ENCODE results near the gene CHD2. TPM values are rescaled to one million over a fixed set of nuclear protein-coding genes. Genes with fewer than 3 reads are reported as not detected.

Gene CHD2
- total and polyA plus RNA-seq, 4 donors: 13.9 to 90.2 (median 49.4) TPM

DNA sequence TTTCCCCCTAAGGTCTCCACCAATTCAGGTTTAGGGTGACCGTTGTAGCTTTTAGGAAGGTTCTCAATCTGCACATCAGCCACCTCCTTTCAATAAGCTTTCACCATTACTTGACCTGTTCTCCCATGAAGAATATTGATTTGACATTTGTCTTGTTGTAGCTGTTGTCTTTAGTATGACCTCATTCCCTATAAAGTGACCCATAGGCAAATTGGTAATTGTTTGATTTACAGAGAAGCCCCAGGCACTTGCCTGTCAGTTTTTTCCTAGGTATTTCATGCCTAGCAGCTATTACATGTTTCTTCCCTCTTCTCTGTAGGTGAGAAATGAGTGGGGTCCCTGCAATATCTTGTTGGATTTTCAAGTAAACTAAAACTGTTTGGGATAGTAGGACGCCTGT lies 36.0 kb downstream of the CHD2 start:
- 98% methylated on average over 2 of the region's 2 CpGs for WGBS
- no peak overlapping the region for H3K27ac ChIP-seq (ENCODE audit: low read depth in 1 of 2, low read length in 2 of 2)

DNA sequence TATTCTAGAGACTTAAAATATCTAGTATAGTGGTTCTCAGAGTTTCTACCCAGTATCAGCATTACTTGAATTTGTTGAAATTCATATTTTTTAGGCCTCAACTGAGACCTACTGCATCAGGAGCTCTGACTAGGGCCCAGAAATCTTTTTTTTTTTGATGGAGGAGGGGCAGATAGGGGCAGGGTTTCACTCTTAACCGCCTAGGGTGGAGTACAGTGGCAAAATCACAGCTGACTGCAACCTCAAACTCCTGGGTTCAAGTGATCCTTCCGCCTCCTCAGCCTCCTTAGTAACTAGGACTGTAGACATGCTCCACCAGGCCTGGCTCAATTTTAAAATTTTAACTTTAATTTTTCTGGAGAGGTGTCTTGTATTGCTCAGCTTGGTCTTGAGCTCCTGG lies 36.6 kb downstream of the CHD2 start:
- Histone ChIP-seq H3K4me3 (ENCODE audit: low read depth in 1 of 3, low read length in 3 of 3) (no peak overlapping the region), H3K9ac (ENCODE audit: low read depth in 1 of 2, low read length in 2 of 2) (no peak overlapping the region), H3K9me3 (ENCODE audit: control insufficient read depth in 4 of 4, low read length in 3 of 4) (no peaks in the 10 kb centered on the region), H3K27me3 (ENCODE audit: control insufficient read depth in 4 of 4, insufficient read depth in 4 of 4, low read length in 3 of 4) (no peaks in the 10 kb centered on the region), H3K36me3 (ENCODE audit: control insufficient read depth in 4 of 4, insufficient read depth in 3 of 4, low read depth in 1 of 4, low read length in 3 of 4) (peaks cover 13 to 65% (median 51%) of the 10 kb centered on the region in 4 donors), H3K27ac (ENCODE audit: low read depth in 1 of 2, low read length in 2 of 2) (no peak overlapping the region), H3K4me1 (ENCODE audit: control insufficient read depth in 4 of 4, insufficient read depth in 4 of 4, low read length in 3 of 4) (peaks cover 0 to 7% (median 3%) of the 10 kb centered on the region in 4 donors)
- WGBS: 95% methylated on average over 2 of the region's 2 CpGs
- no peak for DNase-seq (ENCODE audit: low spot score)
- TF ChIP-seq HNF4A (conservative IDR thresholded peaks at IDR 0.05): no peak
- no peak for TF ChIP-seq JUND (IDR thresholded peaks at IDR 0.05)
- no peak for TF ChIP-seq ZBTB33 (IDR thresholded peaks at IDR 0.05)
- no peak for TF ChIP-seq HNF4G (IDR thresholded peaks at IDR 0.05)
- TF ChIP-seq TAF1 (conservative IDR thresholded peaks at IDR 0.05): no peak
- TF ChIP-seq RXRA (IDR thresholded peaks at IDR 0.05): no peak
- TF ChIP-seq NR2F2 (IDR thresholded peaks at IDR 0.05): no peak
- TF ChIP-seq, protein P1, sequence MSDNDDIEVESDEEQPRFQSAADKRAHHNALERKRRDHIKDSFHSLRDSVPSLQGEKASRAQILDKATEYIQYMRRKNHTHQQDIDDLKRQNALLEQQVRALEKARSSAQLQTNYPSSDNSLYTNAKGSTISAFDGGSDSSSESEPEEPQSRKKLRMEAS (IDR thresholded peaks at IDR 0.05): no peak
- TF ChIP-seq, protein P2, sequence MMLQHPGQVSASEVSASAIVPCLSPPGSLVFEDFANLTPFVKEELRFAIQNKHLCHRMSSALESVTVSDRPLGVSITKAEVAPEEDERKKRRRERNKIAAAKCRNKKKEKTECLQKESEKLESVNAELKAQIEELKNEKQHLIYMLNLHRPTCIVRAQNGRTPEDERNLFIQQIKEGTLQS (IDR thresholded peaks at IDR 0.05): no peak
- no peak for TF ChIP-seq YY1 (IDR thresholded peaks at IDR 0.05)
- TF ChIP-seq SP1 (IDR thresholded peaks at IDR 0.05): no peak

More for the DNA sequence above, 36.0 kb downstream of the CHD2 start:
- Histone ChIP-seq H3K4me1 (ENCODE audit: control insufficient read depth in 4 of 4, insufficient read depth in 4 of 4, low read length in 3 of 4) (peaks cover 0 to 7% (median 3%) of the 10 kb centered on the region in 4 donors), H3K27me3 (ENCODE audit: control insufficient read depth in 4 of 4, insufficient read depth in 4 of 4, low read length in 3 of 4) (no peaks in the 10 kb centered on the region), H3K4me3 (ENCODE audit: low read depth in 1 of 3, low read length in 3 of 3) (no peak overlapping the region), H3K9me3 (ENCODE audit: control insufficient read depth in 4 of 4, low read length in 3 of 4) (no peaks in the 10 kb centered on the region), H3K36me3 (ENCODE audit: control insufficient read depth in 4 of 4, insufficient read depth in 3 of 4, low read depth in 1 of 4, low read length in 3 of 4) (peaks cover 12 to 64% (median 49%) of the 10 kb centered on the region in 4 donors), H3K9ac (ENCODE audit: low read depth in 1 of 2, low read length in 2 of 2) (no peak overlapping the region)
- no peak for DNase-seq (ENCODE audit: low spot score)
- no peak for TF ChIP-seq EGR1 (IDR thresholded peaks at IDR 0.05; ENCODE audit: low read depth in 2 of 2)
- no peak for TF ChIP-seq JUND (IDR thresholded peaks at IDR 0.05)
- TF ChIP-seq ZBTB33 (IDR thresholded peaks at IDR 0.05): no peak
- TF ChIP-seq, protein P3, sequence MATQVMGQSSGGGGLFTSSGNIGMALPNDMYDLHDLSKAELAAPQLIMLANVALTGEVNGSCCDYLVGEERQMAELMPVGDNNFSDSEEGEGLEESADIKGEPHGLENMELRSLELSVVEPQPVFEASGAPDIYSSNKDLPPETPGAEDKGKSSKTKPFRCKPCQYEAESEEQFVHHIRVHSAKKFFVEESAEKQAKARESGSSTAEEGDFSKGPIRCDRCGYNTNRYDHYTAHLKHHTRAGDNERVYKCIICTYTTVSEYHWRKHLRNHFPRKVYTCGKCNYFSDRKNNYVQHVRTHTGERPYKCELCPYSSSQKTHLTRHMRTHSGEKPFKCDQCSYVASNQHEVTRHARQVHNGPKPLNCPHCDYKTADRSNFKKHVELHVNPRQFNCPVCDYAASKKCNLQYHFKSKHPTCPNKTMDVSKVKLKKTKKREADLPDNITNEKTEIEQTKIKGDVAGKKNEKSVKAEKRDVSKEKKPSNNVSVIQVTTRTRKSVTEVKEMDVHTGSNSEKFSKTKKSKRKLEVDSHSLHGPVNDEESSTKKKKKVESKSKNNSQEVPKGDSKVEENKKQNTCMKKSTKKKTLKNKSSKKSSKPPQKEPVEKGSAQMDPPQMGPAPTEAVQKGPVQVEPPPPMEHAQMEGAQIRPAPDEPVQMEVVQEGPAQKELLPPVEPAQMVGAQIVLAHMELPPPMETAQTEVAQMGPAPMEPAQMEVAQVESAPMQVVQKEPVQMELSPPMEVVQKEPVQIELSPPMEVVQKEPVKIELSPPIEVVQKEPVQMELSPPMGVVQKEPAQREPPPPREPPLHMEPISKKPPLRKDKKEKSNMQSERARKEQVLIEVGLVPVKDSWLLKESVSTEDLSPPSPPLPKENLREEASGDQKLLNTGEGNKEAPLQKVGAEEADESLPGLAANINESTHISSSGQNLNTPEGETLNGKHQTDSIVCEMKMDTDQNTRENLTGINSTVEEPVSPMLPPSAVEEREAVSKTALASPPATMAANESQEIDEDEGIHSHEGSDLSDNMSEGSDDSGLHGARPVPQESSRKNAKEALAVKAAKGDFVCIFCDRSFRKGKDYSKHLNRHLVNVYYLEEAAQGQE (IDR thresholded peaks at IDR 0.05): no peak
